Measurements from ENCODE around the gene DPYSL5.
A peak's percentile ranks its signal among the peaks of the same experiment; 100 is the strongest.

DPYSL5 gene

GRCh38 chr2:26846334-26847306 is 1.3 kb upstream of the DPYSL5 start:
- DNase-seq (ENCODE audit: low spot score): peak; percentile 77

DNA sequence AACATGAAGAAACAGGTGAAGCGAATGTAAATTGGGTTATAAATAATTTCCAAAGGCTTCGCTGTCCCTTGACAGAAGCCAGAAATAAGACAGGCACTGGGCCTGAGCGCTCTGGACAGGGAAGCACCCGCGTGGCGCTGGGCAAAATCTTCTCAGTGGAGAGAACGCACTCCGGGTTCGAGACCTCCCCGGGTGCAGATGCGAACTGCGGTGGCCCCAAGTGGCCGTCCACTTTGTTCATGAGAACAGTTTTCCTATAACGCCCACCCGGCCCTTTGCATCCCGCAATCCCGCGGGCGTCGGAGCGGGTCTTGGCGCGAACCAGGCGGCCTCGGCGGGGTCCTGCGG is 651 bp upstream of the DPYSL5 start:
- DNase-seq (ENCODE audit: low spot score): no peak

- DNase-seq (ENCODE audit: low spot score): no peak
Measured at GRCh38 chr2:26848336-26849055, 564 bp downstream of the DPYSL5 start.

DNA sequence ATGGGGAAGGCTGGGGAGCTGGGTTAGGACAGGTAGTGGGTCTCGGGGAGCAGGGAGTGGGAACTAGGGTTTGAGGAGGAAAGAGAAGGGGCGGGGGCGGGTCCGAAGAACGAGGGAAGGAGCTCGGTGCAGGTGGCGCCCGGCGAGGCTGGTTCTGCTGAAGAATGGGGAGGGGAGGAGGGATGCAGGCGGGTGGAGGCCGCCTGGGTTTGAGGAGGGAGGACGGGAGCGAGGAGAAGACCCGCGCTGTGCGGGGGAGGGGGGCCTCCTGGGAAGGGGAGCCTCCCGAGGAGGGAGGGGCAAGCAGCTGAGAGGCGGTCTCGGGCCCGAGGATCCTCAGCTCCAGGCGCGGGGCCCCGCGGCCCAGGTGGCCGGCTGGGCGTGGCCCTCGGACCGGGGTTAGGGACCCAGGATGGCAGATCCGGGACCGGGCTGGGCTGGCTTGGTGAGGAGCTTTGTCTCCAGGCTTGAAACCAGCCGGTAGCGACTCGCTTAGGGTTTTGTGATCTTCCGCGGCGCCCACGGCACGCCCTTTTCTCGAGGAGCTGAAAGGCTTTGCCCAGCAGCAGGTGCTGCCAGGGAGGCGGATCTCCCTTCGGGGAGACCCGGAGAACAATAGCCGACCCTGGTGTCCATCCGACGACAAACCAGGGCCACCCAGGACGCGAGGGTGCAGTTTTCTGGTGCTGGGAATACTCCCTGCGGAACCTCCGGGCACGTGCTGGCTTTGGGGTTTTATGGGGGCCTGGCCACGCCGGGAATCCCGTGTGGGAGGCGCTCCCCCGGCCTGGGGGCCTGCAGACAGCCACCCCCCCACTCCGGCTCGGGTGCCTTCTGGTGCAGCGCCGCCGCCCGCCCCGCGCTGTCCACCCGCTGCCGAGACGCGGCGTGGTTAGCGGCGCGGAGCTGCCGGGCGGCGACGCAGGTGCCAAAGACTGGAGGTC is 1.4 kb downstream of the DPYSL5 start:
- no peak for DNase-seq (ENCODE audit: low spot score)

GRCh38 chr2:26850000-26850431 is 2.1 kb downstream of the DPYSL5 start:
- no peak for DNase-seq (ENCODE audit: low spot score)

DNA sequence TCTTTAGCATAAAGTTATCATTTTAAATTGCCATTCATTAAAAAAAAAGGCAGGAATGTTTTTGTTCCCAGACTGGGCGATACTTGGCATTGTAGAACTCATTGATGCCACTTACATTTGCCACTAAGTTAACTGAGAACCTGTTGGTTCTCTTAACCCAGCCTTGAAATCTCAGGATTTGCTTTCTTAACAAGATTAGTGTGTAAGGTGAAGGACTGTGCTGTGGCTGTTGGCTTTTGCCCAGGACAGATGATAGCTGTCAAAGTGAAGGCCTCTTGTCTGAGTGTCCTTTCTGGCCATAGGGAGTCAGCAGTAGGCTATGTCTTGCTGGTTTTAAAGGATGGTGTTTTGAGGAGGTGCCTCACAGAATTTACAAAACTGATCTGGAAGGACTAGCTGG is 2.6 kb downstream of the DPYSL5 start:
- no peak for DNase-seq (ENCODE audit: low spot score)

DNA sequence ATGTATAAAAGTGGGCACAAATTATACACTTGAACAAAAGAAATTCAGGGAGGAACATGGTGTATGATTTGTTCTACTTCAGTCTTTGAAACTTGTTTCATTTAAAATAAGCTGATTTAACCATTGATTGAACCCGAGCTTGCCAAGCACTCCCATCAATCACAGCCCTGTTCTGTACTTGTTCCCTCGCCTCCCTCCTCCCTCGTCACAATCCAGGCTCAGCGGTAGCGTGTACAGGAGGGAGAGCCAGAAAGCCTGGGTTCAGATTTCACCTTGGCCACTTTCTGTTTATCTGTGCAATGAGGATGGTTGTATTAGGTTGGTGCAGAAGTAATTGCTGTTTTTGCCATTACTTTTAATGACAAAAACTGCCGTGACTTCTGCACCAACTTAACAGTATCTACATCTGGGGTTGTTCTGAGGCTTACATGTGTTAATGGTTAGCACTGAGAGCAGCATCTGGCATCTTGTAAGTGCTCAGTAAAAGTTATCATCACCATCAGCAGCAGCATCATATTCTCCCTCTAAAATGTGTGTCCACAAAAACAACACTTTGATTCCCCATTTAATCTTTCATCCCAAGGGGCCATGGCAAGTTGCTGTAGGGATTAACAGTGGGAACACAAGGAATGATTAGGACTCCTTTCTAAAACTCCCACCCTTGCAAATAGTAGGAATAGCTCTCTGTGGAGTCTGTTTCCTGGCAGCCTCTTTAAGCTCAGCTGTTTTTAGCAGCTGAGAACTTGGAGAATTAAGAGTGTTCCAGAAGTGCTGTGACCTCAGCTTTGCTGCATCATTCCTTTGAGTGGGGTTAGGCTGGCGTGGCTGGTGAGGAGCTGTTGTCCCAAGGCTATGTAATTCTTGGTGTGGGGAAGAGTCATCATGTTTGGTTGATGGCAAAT is 4.7 kb downstream of the DPYSL5 start:
- no peak for DNase-seq (ENCODE audit: low spot score)

- no peak for DNase-seq (ENCODE audit: low spot score)
Measured at GRCh38 chr2:26853751-26854150, 5.8 kb downstream of the DPYSL5 start.

DNA sequence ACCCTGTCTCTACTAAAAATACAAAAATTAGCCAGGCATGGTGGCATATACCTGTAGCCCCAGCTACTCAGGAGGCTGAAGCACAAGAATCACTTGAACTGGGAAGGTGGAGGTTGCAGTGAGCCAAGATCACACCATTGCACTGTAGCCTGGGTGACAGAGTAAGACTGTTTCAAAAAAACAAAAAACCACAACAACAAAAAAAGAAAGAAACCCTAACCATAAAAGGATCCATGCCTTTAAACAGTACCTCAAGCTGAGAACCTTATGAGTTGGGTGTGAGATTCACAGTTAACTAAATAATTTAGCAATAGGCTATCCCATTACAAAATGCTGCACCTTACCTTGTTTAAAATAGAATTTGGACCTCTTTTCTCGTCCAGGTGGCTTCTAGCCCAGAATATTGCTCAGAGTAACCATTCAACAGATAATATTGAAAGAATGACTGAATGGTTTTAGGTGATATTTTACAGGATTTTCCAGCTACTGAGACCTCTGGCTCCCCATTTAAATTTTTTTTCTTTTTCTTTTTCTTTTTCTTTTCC is 6.4 kb downstream of the DPYSL5 start:
- no peak for DNase-seq (ENCODE audit: low spot score)

GRCh38 chr2:26855466-26855865 is 7.5 kb downstream of the DPYSL5 start:
- no peak for DNase-seq (ENCODE audit: low spot score)

DNA sequence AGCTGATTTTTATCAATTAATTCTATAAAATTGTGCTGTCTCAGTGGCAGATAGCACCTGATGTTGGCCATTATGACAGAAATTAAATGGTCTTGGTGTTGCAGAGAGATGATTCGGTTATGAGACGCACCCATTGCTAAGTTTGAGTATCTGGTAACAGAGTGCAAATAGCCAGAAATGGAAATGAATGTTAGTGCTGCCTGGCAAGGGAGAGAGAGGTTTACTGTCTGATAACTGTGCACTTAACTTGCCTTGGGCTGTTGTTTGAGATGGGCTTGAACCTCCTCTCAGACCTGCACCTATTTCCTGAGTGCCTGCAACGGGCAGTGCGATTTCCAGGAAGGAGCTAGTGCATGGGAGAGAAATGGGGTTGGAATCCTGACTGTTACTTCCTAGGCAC is 11.7 kb downstream of the DPYSL5 start:
- no peak for DNase-seq (ENCODE audit: low spot score)

DNA sequence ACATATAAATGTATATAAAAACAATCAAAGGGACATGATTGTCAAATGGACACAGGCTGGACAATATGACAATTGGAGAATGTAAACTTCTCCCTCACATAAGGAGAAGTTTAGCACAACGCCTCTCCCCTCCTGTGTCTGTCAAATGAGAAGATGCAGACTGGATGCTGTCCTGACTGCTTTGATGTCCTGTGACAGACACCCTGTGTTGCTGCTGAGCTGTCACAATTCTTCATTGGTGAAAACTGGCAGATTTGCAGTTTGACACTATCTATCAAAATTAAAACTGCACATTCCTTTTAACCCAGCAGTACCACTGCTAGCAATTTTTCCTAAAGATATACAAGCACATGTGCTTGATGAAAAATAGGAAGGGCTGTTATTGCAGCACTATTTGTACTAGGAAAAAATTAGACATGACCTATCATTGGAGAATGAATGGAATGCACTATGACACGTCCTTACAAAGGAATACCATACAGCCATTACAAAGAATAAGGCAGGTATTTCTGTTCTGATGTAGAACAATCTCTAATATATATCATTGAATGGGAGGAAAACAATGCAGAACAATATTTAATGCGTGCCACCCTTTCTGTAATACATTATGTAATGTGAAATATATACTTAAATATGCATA is 12.4 kb downstream of the DPYSL5 start:
- DNase-seq (ENCODE audit: low spot score): no peak

GRCh38 chr2:26861610-26862224 is 13.8 kb downstream of the DPYSL5 start:
- DNase-seq (ENCODE audit: low spot score): no peak

DNA sequence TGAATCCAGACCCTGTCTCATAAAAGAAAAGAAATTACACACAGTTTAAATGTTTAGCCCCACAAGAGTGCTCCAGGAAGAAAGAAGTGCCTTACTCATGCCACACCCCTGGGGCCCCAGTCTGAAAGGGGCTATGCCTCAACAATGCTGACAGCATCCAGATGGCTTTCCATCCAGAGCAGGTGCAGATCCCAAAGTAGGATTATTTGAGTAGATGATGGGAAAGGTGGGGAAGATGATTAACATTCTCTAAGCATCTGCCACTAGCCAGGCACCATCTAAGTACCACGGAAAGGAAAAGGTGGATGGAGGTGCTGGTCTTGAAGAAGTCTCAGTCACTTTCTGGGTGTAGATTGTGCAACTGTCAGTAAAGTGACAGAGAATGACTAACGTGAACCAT is 16.3 kb downstream of the DPYSL5 start:
- no peak for DNase-seq (ENCODE audit: low spot score)

DNA sequence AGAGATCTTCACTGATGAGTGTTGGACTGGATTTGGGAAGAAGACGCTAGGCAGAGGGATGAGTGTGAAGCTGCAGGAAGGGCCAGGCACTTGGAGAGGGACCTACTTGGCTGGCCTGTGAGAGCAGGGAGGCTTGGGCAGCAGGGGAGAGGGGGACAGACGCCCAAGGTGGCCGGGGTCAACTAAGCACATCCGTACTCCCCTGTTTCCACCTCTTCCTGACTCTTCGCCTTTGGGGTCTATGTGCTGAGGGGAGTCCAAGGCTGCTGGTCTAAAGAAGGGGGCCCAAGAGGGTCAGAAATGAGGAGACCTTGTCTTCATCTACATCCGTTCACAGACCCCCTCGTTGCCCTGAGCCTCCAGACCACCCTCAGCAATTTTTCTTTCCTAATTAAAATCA is 16.7 kb downstream of the DPYSL5 start:
- no peak for DNase-seq (ENCODE audit: low spot score)

DNA sequence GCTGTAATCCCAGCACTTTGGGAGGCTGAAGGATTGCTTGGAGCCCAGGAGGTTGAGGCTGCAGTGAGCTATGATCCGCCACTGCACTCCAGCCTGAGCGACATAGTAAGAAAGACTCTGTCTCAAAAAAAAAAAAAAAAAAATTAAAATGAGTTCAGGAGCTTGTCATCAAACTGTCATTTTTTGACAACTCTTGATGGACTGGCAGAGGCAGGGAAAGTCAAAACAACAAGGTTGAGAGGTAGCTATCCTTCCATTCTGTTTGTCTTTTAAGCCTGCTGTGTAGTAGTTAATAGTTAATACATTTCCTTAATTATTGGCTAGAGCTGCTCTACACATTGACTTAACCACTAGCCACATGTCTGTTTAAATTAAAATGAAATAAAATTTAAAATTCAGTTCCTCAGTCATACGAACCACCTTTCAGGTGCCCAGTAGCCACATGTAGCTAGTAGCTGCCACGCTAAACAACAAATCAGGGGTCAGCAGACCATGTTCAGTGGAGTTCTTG is 22.7 kb downstream of the DPYSL5 start:
- no peak for DNase-seq (ENCODE audit: low spot score)

- no peak for DNase-seq (ENCODE audit: low spot score)
Measured at GRCh38 chr2:26873286-26873983, 25.5 kb downstream of the DPYSL5 start.

- no peak for DNase-seq (ENCODE audit: low spot score)
Measured at GRCh38 chr2:26874514-26874913, 26.6 kb downstream of the DPYSL5 start.

GRCh38 chr2:26875065-26875634 is 27.2 kb downstream of the DPYSL5 start:
- DNase-seq (ENCODE audit: low spot score): no peak

Data from LoVo (cell line).